NCI-H2081 treated with DMSO at 0.1 percent for 48 hours (cell line): ENCODE results near the gene C4BPA.

Experiments used
- DNase-seq: peaks from one replicate; lab custom pipeline; 2025; lab: John Stamatoyannopoulos, UW

C4BPA gene

DNA sequence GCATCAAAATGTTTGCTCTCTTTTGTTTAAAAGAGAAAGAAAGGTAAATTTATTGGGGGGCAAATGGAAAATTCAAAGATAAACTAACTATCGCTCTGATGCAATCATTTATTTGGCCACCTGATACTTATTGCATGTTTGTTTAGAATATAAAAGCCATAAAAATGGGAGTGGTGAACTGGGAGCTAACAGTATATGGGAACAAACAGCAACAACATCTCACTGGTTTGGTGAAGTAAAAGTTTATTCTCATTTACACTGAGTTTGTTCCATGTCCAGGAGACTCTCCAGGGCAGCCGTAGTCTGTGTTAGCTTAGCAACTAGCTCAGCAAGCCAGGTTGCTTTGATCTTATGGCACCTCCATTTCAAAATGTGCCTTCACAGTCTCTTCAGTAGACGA lies 20.4 kb downstream of the C4BPA start:
- no peak for DNase-seq

DNA sequence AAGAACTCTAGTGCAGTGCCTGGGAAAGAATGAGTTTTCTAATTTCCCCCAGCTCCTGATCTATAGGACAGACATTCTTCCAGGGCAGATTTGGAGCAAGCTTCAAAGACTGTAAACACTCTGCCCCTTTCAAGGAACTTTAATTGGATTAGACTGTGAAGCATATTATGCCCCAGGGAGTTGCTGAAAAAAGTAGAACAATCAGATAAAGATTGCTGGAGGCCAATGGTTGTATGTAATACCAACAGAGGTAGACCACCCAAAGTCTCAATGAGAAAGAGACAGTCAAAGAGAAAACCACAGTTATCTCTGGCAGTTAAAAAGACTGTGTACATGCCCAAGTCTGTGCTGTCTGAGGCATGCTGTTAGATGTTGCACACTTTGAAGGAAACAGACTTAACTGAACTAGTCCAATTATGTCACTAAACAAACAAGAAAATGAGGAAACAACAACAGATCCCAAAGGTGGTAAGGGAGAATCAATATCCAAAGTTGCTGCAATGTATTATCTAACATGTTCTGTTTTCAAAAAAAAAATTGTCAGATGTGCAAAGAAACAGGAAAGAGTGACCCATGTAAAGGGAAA lies 24.4 kb downstream of the C4BPA start:
- no peak for DNase-seq

DNA sequence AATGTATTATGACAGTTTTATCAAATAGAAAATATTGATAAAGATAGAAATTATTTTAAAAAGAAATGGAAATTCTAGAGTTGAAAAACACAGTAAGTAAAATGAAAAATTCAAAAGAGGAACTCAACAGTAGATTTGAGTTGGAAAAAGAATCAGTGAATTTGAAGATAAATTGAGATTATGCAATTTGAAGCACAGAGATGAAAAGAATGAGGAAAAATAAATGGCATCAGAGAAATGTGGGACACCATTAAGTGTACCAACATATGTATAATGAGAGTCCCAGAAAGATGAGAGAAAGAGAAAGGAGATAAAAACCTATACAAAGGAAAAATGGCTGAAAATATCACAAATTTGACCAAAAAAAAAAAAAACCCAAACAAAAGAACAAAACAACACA lies 25.0 kb downstream of the C4BPA start:
- DNase-seq = no peak

DNA sequence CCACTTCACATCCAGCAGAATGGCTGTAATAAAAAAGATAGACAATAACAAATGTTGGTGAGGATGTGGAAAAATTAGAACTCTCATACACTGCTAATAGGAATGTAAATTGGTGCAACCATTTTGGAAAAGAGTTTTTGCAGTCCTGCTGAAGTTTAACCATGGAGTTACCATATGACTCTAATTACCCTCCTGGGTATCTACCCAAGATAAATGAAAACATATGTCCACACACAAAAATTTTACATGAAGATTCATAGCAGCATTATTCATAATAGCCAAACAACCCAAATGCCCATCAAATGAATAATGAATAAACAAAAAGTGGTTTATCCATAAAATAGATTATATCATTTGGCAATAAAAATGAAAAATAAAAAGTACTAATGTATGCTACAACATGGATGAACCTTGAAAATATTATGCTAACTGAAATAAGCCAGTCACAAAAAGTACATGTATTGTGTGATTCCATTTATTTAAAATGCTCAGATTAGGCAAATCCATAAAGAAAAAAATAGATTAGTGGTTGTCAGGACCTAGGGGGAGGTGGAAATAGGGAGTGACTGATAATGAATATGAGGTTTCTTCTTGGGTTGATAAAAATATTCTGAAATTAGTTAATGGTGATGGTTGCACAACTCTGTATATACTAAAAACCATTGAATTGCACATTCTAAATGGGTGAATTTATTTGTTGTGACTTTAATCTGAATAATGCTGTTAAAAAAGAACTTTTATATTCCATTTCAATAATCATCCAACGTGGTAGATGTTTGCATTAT lies 26.4 kb downstream of the C4BPA start:
- DNase-seq = no peak

DNA sequence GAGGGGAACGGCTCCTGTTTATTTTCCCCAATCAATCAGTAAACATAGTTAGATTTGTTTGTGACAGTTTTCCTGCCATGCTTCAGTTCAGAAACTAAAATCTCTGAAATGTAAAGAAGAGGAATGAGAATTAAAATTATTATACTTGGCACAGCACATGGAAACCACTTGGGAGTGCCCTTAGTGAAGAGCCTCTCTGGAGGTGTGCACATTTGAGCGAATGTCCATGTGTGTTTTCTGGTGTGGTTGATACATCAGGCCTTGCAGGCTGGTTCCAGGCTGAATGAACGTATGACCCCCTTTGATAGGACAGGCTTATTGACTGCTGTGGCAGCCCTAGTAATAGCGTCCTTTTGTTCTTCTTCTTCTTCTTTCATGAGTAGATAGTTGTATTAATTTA lies 27.1 kb downstream of the C4BPA start:
- no peak for DNase-seq

DNA sequence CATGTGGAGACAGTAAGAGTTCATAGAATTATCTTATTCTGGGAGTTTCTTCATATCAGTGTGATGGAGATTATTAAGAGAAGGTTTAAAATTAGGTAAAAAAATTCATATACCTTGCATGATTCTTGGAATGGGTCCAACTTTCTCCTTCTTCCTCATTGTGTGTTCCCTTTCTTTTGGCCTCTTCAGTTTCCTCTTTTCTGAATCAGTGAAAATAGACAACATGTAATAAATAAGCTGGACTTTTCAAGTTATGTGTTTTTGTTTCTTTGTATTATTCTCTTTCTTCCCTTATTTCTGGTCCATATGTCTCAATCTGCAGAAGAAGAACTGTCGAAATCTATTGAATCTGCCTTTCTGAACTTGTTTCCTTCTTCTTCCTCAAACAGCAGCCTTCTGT lies 30.5 kb downstream of the C4BPA start:
- DNase-seq = no peak

DNA sequence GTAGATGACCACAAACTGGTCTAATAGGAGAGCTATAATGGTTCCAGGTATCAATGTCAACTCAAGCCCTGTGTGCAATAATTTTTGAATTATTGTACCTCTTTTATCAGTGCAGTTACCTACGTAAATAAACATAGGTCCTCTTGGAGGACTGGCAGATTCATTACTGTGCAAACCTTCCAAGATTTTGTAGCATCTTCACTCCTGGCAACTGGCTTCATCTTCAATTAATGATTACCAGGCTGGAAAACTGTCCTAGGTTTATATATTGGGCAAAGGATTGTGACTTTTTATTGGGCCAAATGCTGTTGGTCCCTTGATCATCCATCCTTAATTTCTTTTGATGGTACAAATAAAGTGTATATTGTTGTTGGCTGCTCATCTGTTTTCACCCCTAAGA lies 35.6 kb downstream of the C4BPA start:
- no peak for DNase-seq

DNA sequence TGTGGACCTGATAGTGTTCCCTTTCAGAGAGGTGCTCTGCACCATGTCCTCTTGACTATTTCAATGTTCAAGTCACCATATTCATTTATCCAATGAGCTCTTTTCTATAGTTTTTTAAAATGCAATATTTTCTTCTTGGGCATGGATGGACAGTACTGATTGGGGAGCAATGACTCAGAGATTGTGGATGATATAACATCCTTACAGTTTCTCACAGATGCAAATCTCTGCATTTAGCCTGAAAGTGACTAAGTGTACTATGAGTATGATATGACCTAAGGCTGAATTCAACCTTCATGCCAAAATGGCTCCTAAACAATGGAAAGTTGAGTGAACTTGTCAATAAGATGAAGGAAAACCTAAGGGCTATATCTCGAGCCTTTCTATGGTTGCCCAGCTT lies 36.5 kb downstream of the C4BPA start:
- no peak for DNase-seq

DNA sequence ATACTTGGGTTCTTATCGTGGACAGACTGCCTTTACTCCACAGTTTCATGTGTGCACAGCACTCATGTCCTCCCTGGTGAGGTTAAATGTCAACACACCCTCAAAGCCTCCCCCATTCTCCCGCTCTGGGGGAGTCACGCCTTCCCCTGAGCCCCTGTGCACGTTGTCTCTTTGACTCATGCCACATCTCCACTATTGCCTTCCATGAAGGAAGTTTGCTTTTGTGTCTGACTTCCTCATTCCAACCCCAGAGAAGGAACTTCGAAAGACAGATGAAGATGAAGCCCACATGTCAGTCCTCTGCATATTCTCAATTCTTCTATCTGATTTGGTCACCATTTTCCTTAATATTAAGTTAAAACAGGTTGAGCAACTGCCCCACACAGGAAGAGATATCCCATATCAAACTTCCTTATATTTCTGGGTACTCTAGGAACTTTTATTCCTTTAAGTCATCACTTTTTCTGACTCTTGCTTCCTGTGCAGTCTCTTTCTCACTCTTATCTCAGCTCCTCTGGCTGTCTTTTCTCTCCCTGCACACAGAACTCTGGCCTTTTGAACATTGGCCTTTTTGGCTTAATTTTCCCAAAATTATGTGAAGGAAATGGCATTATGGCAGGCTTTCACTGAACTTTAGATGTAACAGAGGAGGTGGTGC lies 41.5 kb downstream of the C4BPA start:
- DNase-seq = no peak

DNA sequence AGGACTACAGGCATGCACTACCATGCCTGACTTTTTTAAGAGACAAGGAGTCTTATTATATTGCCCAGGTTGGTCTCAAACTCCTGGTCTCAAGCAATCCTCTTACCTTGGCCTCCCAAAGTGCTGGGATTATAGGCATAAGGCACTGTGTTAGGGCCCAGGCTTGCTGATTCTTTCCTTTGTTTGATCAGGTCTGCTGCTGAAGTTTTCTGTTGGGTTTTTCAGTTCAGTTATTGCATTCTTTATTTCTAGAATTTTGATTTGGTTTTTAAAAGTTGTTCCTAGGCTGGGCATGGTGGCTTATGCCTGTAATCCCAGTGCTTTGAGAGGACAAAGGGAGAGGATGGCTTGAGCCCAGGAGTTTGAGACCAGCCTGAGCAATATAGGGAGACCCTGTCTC lies 47.9 kb downstream of the C4BPA start:
- no peak for DNase-seq

DNA sequence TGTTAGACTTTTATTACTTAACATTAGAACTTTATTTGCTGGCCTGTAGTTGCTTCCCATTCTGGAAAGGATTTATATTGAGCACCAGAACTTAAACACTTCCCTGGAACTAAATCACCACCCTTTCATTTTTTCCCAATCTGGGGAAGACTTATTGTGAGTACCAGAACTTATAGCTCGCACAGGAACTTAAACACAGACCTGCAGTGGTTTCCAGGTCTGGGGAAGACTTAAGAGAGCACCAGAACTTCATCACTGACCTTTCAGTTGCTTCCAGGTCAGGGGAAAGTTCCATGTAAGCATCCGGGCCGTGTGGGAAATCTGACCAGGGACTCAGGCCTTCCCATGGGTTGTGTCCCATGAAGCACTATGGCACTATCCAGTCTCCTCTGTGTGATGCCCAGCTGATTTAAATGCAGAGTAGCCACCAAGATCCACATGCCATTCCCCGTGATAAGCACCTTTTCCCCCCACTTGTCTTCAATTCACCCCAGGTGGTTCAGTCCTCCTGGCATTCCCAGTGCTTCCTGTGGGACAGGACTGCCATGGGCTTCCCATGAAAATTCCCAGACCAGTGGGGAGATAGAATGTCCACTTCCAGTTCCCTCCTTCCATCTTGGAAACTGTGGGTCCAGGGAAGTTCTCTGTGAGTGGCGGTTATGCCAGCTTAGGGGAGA lies 48.9 kb downstream of the C4BPA start:
- DNase-seq = no peak

DNA sequence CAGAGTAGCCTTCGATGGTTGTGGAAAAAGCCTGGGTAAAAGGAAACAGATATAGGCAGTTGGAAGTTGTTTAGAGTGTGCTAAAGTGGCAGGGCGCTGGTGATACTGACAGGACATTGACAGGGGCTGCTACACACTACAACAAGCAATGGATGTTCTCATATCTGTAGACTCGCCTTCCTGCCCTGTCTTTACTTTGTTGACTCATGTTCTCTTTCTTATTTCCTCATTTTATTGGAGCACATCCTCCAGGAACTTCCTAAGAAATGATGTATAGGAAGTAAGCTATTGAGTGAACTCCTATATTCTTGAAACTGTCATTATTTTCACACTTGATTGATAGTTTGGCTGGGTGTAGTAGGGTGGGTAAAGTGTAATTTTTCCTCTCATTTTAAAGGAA lies 51.0 kb downstream of the C4BPA start:
- no peak for DNase-seq

DNA sequence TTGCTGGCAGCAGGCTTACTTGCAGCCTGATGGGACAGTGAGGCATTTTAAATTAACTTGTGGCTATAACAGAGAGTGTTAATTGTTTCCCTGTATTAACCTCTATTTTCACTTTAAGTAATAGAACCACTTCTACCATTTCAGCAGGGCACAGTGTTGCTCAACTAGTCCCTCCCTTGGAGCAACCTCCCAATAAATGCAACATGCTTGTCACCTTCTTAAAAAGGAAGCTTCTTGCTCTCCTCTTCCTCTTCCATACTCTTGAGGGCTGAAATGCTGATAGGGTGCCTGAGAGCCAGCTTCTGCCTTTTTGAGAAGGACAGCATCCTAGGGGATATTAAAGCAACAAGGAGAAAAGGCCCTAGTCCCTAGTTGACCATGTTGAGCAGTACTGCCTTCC lies 52.1 kb downstream of the C4BPA start:
- DNase-seq = no peak

DNA sequence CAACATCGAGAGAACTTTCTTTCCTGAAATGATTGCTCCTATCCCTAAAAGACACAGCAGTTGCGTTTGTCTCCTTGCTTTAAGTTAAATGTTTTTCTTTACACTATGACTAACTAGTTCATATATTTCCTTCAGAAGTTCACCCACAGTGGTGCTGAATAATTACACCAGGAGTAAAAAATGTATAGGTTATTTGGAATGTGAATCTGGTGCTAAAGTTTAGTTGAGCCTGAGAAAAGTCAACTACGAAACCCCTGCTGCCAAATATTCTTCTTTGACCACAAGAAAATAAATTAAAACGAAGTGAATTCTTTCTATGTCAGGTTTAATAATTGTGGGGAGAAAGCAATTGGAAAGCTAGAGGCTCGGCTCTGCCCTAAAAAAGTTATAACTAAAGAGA lies 52.8 kb downstream of the C4BPA start:
- DNase-seq = no peak

DNA sequence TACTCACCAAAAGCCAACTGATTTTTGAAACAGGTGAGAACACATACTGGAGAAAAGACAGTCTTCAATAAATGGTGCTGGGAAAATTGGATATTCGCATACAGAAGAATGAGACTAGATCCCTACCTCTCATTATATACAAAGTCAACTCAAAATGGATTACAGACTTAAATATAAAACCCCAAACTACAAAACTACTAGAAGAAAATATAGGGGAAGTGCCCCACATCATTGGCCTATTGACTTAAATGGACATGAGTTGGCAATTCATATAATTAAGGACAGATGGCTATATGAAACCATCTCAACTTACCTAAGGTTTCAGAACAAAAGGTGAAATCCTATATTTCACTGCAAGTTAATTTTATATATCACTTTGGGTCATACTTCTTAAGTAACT lies 60.1 kb downstream of the C4BPA start:
- DNase-seq = no peak

DNA sequence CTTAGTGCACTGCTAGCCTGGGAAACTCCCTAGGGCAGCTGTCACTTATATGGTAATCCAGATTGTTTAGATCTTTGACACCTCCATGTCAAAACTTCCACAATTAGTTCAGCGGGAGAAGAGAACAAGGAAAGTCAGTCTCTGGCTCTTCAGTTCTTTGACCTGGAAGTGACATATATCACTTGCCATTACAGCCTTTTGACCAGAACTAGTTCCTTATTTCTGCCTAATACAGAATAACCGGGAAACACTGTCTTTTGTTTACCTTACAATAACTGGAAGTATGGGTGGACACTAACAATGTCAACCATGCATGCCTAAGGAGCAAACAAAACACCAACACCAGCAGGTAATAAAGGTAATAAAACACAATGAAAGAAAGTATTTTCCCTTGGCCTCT lies 68.3 kb downstream of the C4BPA start:
- no peak for DNase-seq

DNA sequence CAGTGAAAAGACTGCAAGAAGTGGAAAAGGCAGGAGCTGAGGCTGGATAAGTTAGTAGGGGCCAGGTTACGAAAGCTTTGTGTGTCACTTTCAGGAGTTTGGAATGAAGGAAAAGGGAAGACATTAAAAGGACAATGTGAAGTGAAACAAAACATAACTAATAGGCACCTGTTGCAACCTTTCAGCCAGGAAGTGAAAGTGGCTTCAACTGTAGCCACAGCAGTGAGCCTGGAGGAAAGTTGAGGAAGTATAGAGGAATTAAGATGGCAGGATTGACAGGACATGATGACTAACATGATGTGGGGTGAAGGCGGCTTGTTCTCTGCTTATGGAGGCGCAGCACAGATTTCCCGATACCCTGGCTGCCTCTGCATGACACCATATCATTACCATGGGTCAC lies 68.9 kb downstream of the C4BPA start:
- DNase-seq = no peak

DNA sequence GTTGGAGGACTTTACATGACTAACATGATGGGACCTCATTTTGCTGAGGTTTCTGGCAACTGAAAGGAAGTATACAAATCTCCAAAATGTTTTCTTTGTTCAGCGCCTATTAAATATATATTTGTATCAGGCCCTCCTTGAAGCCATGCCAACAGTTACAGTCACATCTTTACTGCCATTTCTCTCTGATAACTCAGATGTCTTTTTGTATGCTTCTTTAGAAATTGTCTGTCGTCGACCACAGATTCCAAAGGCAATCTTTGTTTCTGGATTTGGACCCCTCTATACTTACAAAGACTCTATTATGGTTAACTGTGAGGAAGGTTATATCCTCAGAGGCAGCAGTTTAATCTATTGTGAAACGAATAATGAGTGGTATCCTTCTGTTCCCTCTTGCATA lies 69.4 kb downstream of the C4BPA start:
- DNase-seq = no peak

DNA sequence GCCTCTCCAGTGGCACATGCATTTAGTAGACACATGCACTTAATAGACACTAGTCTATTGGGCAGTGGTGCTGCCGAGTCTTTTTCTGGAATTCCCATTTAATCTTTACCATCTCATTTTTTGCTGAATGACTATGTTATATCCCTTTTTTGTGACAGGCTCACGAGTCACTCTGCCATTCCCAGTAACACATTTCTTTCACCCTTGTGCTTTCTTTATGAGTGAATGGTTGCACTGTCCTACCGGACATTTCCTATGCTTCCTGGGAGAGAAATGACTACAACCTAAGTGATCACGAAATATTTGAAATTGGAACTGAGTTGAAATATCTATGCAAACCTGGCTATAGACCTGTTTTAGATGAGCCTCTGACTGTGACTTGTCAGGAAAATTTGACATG lies 70.9 kb downstream of the C4BPA start:
- no peak for DNase-seq

DNA sequence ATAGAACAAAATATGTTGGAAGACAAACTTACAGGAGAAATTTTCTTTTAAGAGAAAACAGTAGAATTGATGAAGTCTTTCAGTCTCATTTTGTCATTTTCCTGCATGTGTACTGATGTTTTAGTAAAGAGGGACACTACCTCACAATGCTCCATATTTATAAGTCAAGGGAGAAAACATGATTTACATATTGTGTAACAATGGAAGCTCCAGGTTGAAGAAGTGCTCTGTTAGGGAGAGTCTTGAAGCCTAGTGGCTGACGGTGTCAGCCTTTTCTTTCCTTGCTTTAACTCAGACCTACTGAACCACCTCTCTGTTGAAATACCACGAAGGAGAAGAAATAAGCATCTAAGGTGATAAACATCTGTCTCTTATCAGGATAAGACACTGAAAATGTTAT lies 75.0 kb downstream of the C4BPA start:
- DNase-seq = no peak

DNA sequence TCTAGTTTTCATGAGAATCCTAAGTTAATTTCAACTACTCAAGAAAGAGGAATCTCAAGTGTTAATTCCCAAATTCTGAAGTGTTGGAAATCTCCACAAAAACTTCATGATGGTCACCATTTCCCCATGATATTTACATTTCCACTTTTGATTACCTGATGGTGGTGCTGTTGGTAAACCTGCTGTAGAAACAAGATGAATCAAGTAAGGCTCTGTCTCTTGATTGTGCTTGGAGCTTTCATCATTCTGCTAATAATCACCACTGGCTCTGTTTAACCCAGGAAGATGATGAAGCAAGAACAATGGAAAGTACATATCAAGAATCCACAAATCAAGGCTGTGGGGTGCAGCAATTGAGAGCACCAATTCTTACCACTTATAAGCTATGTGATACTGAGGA lies 77.8 kb downstream of the C4BPA start:
- no peak for DNase-seq

DNA sequence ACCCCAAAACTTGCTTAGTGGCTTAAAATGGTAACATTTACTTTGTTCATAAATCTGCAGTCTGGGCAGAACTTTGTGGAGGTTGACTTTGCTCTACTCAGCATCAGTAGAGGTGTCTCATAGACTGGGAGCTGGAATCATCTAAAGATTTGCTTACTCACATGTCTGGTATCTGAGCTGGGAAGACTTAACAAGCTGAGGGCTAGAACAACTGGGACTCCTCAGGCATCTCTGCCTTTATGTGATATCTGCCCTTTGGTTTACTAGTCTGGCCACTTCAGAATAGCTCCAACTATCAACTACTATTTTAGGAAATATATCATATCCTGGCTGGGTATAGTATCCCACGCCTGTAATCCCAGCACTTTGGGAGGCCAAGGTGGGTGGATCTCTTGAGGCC lies 82.5 kb downstream of the C4BPA start:
- no peak for DNase-seq

DNA sequence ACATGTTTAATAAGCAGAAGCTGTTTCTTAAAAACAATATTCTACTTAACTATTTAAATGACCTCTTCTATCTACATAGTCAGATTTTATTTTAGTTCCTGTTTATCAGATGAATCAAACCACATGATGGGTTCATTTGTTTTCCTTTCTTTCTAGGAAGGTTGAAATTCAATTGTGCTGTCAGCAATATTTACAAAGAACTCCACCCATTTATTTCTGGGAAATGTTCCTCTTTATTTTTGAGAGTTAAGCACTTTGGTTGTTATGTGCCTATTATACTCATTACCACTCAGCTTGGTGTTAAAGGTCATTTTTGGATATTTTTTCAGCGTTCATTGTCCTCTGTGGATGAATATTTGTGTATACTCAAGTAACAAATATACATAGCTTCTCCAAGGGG lies 84.9 kb downstream of the C4BPA start:
- no peak for DNase-seq
